H1 (cell line): Measurements from ENCODE around the gene ZFP36L1. TPM values are rescaled to one million over a fixed set of nuclear protein-coding genes. Genes with fewer than 3 reads are reported as not detected.
A peak's percentile ranks its signal among the peaks of the same experiment; 100 is the strongest.

Experiments used
- CTCF ChIA-PET: fragments of 300-600 bp; sonication (Branson Sonifier 250); formaldehyde crosslinking; loops from one replicate; lab custom pipeline; 2021; ENCODE audit not compliant: partially characterized antibody; lab: Charles Lee
- POLR2A ChIA-PET: fragments of 300-600 bp; sonication (Branson Sonifier 250); formaldehyde crosslinking; loops from one replicate; lab custom pipeline; 2021; ENCODE audit warnings: inconsistent platforms; ENCODE audit not compliant: partially characterized antibody; lab: Charles Lee
- DNase-seq, 2 experiments: peaks; one replicate each; pipeline versions ENCODE4 v3.0.0 to v3.0.0-alpha.2; 2010 to 2022; ENCODE audit warnings: low spot score in 2 of 2, low read depth in 1 of 2, mixed read lengths in 1 of 2
- FAIRE-seq: peaks from 2 replicates; lab custom pipeline; 2011; peaks lifted over from hg19 to GRCh38; lab: Jason Lieb, UNC
- H2AFZ ChIP-seq: 2 replicates; pipeline ENCODE4 v1.8.1; 2012; ENCODE audit warnings: low read length, inconsistent platforms
- H2AK5ac ChIP-seq: 2 replicates; pipeline ENCODE4 v1.6.1; 2013; ENCODE audit warnings: low read depth, low read length
- H2BK120ac ChIP-seq: replicated peaks from 2 replicates; pipeline ENCODE3; 2013; ENCODE audit warnings: low read depth, low read length, inconsistent platforms
- H2BK12ac ChIP-seq: 2 replicates; pipeline ENCODE4 v1.6.1; 2013; ENCODE audit warnings: low read depth, low read length
- H2BK15ac ChIP-seq: 2 replicates; pipeline ENCODE4 v1.6.1; 2013; ENCODE audit warnings: low read length
- H2BK20ac ChIP-seq: 2 replicates; pipeline ENCODE4 v1.6.1; 2013; ENCODE audit warnings: low read length
- H2BK5ac ChIP-seq: 2 replicates; pipeline ENCODE4 v1.6.1; 2013; ENCODE audit warnings: low read depth, low read length
- H3K14ac ChIP-seq: 2 replicates; pipeline ENCODE4 v1.6.1; 2013; ENCODE audit warnings: inconsistent platforms; ENCODE audit not compliant: insufficient read length
- H3K18ac ChIP-seq: 2 replicates; pipeline ENCODE4 v1.6.1; 2013; ENCODE audit warnings: low read length; ENCODE audit errors: extremely low read depth
- H3K23ac ChIP-seq: 2 replicates; pipeline ENCODE4 v1.6.1; 2013; ENCODE audit warnings: inconsistent platforms; ENCODE audit not compliant: insufficient read length
- H3K23me2 ChIP-seq: 2 replicates; pipeline ENCODE4 v1.6.1; 2013; ENCODE audit warnings: low read depth, low read length
- H3K27ac ChIP-seq: 2 replicates; pipeline ENCODE4 v1.6.1; 2011; ENCODE audit warnings: low read depth, low read length, inconsistent platforms
- H3K27me3 ChIP-seq, 4 experiments: replicated peaks in 1 of 4; 1 replicate in 1 of 4; 2 replicates in 3 of 4; pipeline versions ENCODE4 v1.6.1 to v1.8.1; 2011 to 2013; ENCODE audit warnings: low read length in 3 of 4, mild to moderate bottlenecking in 3 of 4, inconsistent platforms in 2 of 4, mixed read lengths in 2 of 4, moderate library complexity in 1 of 4; ENCODE audit not compliant: control insufficient read depth in 3 of 4, insufficient read depth in 3 of 4; ENCODE audit errors: extremely low read depth in 1 of 4
- H3K36me3 ChIP-seq, 4 experiments: 2 replicates each; pipeline versions ENCODE4 v1.6.1 to v1.8.1; 2011 to 2013; ENCODE audit warnings: mild to moderate bottlenecking in 4 of 4, low read length in 3 of 4, moderate library complexity in 2 of 4, control low read depth in 1 of 4, inconsistent platforms in 1 of 4; ENCODE audit not compliant: insufficient read depth in 4 of 4, control insufficient read depth in 2 of 4
- H3K4ac ChIP-seq: replicated peaks from 2 replicates; pipeline ENCODE3; 2013; ENCODE audit warnings: low read length, low read depth, mixed read lengths, inconsistent platforms; ENCODE audit not compliant: insufficient read length
- H3K4me1 ChIP-seq, 4 experiments: replicated peaks in 1 of 4; 1 replicate in 1 of 4; 2 replicates in 3 of 4; pipeline versions ENCODE4 v1.6.1 to v1.8.1; 2011 to 2013; ENCODE audit warnings: low read length in 3 of 4, inconsistent platforms in 2 of 4, mixed read lengths in 1 of 4; ENCODE audit not compliant: insufficient read depth in 4 of 4, control insufficient read depth in 3 of 4
- H3K4me2 ChIP-seq, 2 experiments: 2 replicates each; pipeline versions ENCODE4 v1.6.1 to v1.8.1; 2011 to 2013; ENCODE audit warnings: low read depth in 2 of 2, low read length in 2 of 2, control low read depth in 1 of 2, inconsistent platforms in 1 of 2, mild to moderate bottlenecking in 1 of 2; ENCODE audit not compliant: insufficient read depth in 1 of 2
- H3K4me3 ChIP-seq, 4 experiments: fragments of 200-600, 300-600 bp in 1 of 4; sonication (generic), shearing (Covaris generic), sonication (Bioruptor Twin) in 1 of 4; 2 replicates each; pipeline versions ENCODE4 v1.5.1 to v1.8.1; 2011 to 2016; ENCODE audit warnings: low read length in 4 of 4, low read depth in 3 of 4, control low read depth in 2 of 4, inconsistent platforms in 2 of 4, mild to moderate bottlenecking in 2 of 4, mixed read lengths in 1 of 4, moderate library complexity in 1 of 4; ENCODE audit not compliant: insufficient read depth in 2 of 4; ENCODE audit errors: extremely low read depth in 1 of 4
- H3K56ac ChIP-seq: replicated peaks from 2 replicates; pipeline ENCODE3; 2013; ENCODE audit warnings: low read depth, mild to moderate bottlenecking, mixed read lengths, low read length, inconsistent platforms; ENCODE audit not compliant: insufficient read length
- H3K79me1 ChIP-seq: 2 replicates; pipeline ENCODE4 v1.6.1; 2013; ENCODE audit warnings: low read depth, low read length, control low read depth
- H3K79me2 ChIP-seq, 2 experiments: 2 replicates each; pipeline versions ENCODE4 v1.6.1 to v1.8.1; 2012 to 2013; ENCODE audit warnings: low read length in 2 of 2, mild to moderate bottlenecking in 2 of 2, inconsistent platforms in 1 of 2; ENCODE audit not compliant: insufficient read depth in 2 of 2, control insufficient read depth in 1 of 2
- H3K9ac ChIP-seq, 4 experiments: replicated peaks in 1 of 4; 1 replicate in 1 of 4; 2 replicates in 3 of 4; pipeline versions ENCODE4 v1.6.1 to v1.8.1; 2011 to 2013; ENCODE audit warnings: low read depth in 3 of 4, low read length in 3 of 4, control low read depth in 2 of 4, mild to moderate bottlenecking in 2 of 4, moderate library complexity in 2 of 4, inconsistent platforms in 1 of 4; ENCODE audit errors: extremely low read depth in 1 of 4
- H3K9me3 ChIP-seq, 2 experiments: 2 replicates each; pipeline versions ENCODE4 v1.6.1 to v1.8.1; 2012 to 2013; ENCODE audit warnings: mild to moderate bottlenecking in 2 of 2, moderate library complexity in 2 of 2, control low read depth in 1 of 2, inconsistent platforms in 1 of 2, low read depth in 1 of 2, low read length in 1 of 2, mixed read lengths in 1 of 2; ENCODE audit not compliant: insufficient read depth in 2 of 2
- H4K20me1 ChIP-seq, 2 experiments: replicated peaks in 1 of 2; 2 replicates each; pipeline versions ENCODE3 to v1.8.1; 2011 to 2013; ENCODE audit warnings: inconsistent platforms in 2 of 2, low read length in 2 of 2, mild to moderate bottlenecking in 1 of 2; ENCODE audit not compliant: insufficient read depth in 2 of 2, control insufficient read depth in 1 of 2
- H4K5ac ChIP-seq: 2 replicates; pipeline ENCODE4 v1.6.1; 2013; ENCODE audit warnings: low read length, low read depth, mixed read lengths, inconsistent platforms; ENCODE audit not compliant: insufficient read length
- H4K8ac ChIP-seq: 2 replicates; pipeline ENCODE4 v1.8.0; 2013; ENCODE audit warnings: mild to moderate bottlenecking, moderate library complexity, low read length, inconsistent platforms; ENCODE audit not compliant: insufficient read depth; ENCODE audit errors: extremely low read depth
- H4K91ac ChIP-seq: replicated peaks from 2 replicates; pipeline ENCODE3; 2013; ENCODE audit warnings: low read length, mixed read lengths, inconsistent platforms; ENCODE audit not compliant: insufficient read length
- CEBPB ChIP-seq: IDR thresholded peaks from 2 replicates; pipeline ENCODE4 v1.6.1; 2012; ENCODE audit warnings: low read depth, low read length
- EP300 ChIP-seq, 2 experiments: IDR thresholded peaks; 1 replicate in 1 of 2; 2 replicates in 1 of 2; pipeline ENCODE4 v1.6.1; 2011 to 2012; ENCODE audit warnings: low read depth in 2 of 2, low read length in 2 of 2, mild to moderate bottlenecking in 2 of 2, borderline replicate concordance in 1 of 2, inconsistent platforms in 1 of 2, moderate library complexity in 1 of 2
- HDAC2 ChIP-seq, 2 experiments: fragments of 300-600 bp in 1 of 2; sonication (generic) in 1 of 2; IDR thresholded peaks; 2 replicates each; pipeline ENCODE4 v1.6.1; 2011 to 2012; ENCODE audit warnings: low read depth in 2 of 2, low read length in 2 of 2, mild to moderate bottlenecking in 2 of 2, moderate library complexity in 2 of 2, borderline replicate concordance in 1 of 2, inconsistent platforms in 1 of 2
- JUN ChIP-seq: IDR thresholded peaks from 2 replicates; pipeline ENCODE4 v1.6.1; 2011; ENCODE audit warnings: low read depth, mild to moderate bottlenecking, improper control_type of control experiment, low read length
- KDM4A ChIP-seq: IDR thresholded peaks from one replicate; pipeline ENCODE4 v1.7.1; 2012; ENCODE audit warnings: low read depth, mild to moderate bottlenecking, moderate library complexity, low read length, inconsistent platforms; ENCODE audit not compliant: severe bottlenecking
- NRF1 ChIP-seq: IDR thresholded peaks from 2 replicates; pipeline ENCODE4 v1.6.1; 2011; ENCODE audit warnings: mild to moderate bottlenecking, low read depth, low read length, improper control_type of control experiment
- POLR2A ChIP-seq, 2 experiments: IDR thresholded peaks; 1 replicate in 1 of 2; 2 replicates in 1 of 2; pipeline ENCODE4 v1.6.1; 2011; ENCODE audit warnings: low read depth in 2 of 2, low read length in 2 of 2, mild to moderate bottlenecking in 2 of 2; ENCODE audit errors: control extremely low read depth in 1 of 2
- RFX5 ChIP-seq: IDR thresholded peaks from 2 replicates; pipeline ENCODE4 v1.6.1; 2011; ENCODE audit warnings: low read depth, low read length, improper control_type of control experiment, borderline replicate concordance
- TBP ChIP-seq: IDR thresholded peaks from 2 replicates; pipeline ENCODE4 v1.6.1; 2011; ENCODE audit warnings: low read depth, low read length, improper control_type of control experiment
- WGBS, 2 experiments: shearing (Covaris generic) in 1 of 2; methylation state at CpG; one replicate each; pipeline versions ENCODE4 v1.1.6 to v1.1.7; 2013 to 2015; ENCODE audit warnings: low lambda C conversion rate in 2 of 2, mixed read lengths in 2 of 2, inconsistent platforms in 1 of 2, low coverage in 1 of 2, missing lambda C conversion rate in 1 of 2; ENCODE audit not compliant: insufficient replicate concordance in 2 of 2, insufficient coverage in 1 of 2, insufficient read length in 1 of 2; ENCODE audit errors: extremely low coverage in 1 of 2, missing lambda C conversion rate in 1 of 2; 5-methylcytosine and 5-hydroxymethylcytosine counted together
- polyA plus RNA-seq, 7 experiments: library from polyadenylated mRNA; depleted of rRNA in 3 of 7; stranded (reverse) in 5 of 7; unstranded in 2 of 7; fragments of >200 nt in 5 of 7; fragments of 200-250 nt in 2 of 7; gene quantifications; 1 replicate in 5 of 7; 2 replicates in 1 of 7; 4 replicates in 1 of 7; pipeline versions ENCODE4 v1.2.1 to v1.2.3, GENCODE V29; 2011 to 2013; ENCODE audit warnings: missing spikeins in 2 of 7, mixed read lengths in 2 of 7
- total RNA-seq: library from RNA; stranded (reverse); fragmentation: NEBNext Ultra II Directional; extraction: Animal tissue kit (Norgen Biotek cat#: 25700); gene quantifications from 2 replicates; pipeline ENCODE4 v1.2.1, GENCODE V29; 2021
- TF ChIP-seq, protein P1 (sequence below): IDR thresholded peaks from 2 replicates; pipeline ENCODE4 v1.6.1; 2012; ENCODE audit warnings: low read length, inconsistent platforms

Gene ZFP36L1
- total and polyA plus RNA-seq, 2 of the 8 experiments (the other 6 are each of a cell fraction or from before 2014, with no cell fraction given): 80.4 to 132 TPM

GRCh38 chr14:68774771-68775613, 17.9 kb downstream of the ZFP36L1 start:
- no peak overlapping the region for H3K4me3 ChIP-seq
- peak overlapping the region; percentile 30; the same call in 1 of the 2 replicates for H2BK12ac ChIP-seq
- H3K56ac ChIP-seq: no peak overlapping the region
- no peak overlapping the region for H3K18ac ChIP-seq
- no peaks in the 10 kb centered on the region; a peak in 1 of 7 replicates for H3K4me1 ChIP-seq
- no peaks in the 10 kb centered on the region for H3K79me1 ChIP-seq
- no peak for FAIRE-seq
- H4K20me1 ChIP-seq: no peaks in the 10 kb centered on the region
- H3K14ac ChIP-seq: no peak overlapping the region
- POLR2A ChIA-PET: interaction anchor here (1.7 to 19.6 kb wide), 2 partner anchors 14 to 42 kb away, joined by 4 to 197 read pairs; partner anchors contain the start of gene ZFP36L1
- no peak overlapping the region for H4K8ac ChIP-seq
- H4K91ac ChIP-seq: no peak overlapping the region
- no peak overlapping the region for H3K23ac ChIP-seq
- CTCF ChIA-PET: interaction anchor here (0.8 to 4.1 kb wide), 28 partner anchors 8 to 1206 kb away, joined by 3 to 31 read pairs (median 4); no protein-coding TSS in a partner anchor
- no peak overlapping the region for H2BK5ac ChIP-seq
- no peaks in the 10 kb centered on the region; a peak in 1 of 8 replicates for H3K36me3 ChIP-seq
- H3K79me2 ChIP-seq: no peaks in the 10 kb centered on the region
- 87% methylated on average over 4 of the region's 4 CpGs; no CpG with 5 or more reads in 1 of the 2 experiments for WGBS, 2 experiments
- no peaks in the 10 kb centered on the region for H3K23me2 ChIP-seq
- H2AFZ ChIP-seq: no peak overlapping the region
- H3K4ac ChIP-seq: no peak overlapping the region
- no peaks in the 10 kb centered on the region for H3K9me3 ChIP-seq
- H2BK120ac ChIP-seq: no peak overlapping the region
- H3K4me2 ChIP-seq: no peak overlapping the region
- no peak for DNase-seq
- H2BK15ac ChIP-seq: no peak overlapping the region
- no peak overlapping the region for H3K27ac ChIP-seq
- H2AK5ac ChIP-seq: no peak overlapping the region
- no peak overlapping the region for H3K9ac ChIP-seq
- no peak overlapping the region for H2BK20ac ChIP-seq
- H4K5ac ChIP-seq: no peak overlapping the region
- no peaks in the 10 kb centered on the region for H3K27me3 ChIP-seq
- TF ChIP-seq, protein P1, sequence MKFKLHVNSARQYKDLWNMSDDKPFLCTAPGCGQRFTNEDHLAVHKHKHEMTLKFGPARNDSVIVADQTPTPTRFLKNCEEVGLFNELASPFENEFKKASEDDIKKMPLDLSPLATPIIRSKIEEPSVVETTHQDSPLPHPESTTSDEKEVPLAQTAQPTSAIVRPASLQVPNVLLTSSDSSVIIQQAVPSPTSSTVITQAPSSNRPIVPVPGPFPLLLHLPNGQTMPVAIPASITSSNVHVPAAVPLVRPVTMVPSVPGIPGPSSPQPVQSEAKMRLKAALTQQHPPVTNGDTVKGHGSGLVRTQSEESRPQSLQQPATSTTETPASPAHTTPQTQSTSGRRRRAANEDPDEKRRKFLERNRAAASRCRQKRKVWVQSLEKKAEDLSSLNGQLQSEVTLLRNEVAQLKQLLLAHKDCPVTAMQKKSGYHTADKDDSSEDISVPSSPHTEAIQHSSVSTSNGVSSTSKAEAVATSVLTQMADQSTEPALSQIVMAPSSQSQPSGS: no peak
- TF ChIP-seq CEBPB: no peak
- TF ChIP-seq TBP: no peak
- no peak for TF ChIP-seq EP300 (IDR thresholded peaks at IDR 0.05; ENCODE audit: borderline replicate concordance in 1 of 2, low read depth in 2 of 2, low read length in 2 of 2)
- no peak for TF ChIP-seq NRF1
- no peak for TF ChIP-seq KDM4A
- TF ChIP-seq HDAC2 (IDR thresholded peaks at IDR 0.05; ENCODE audit: borderline replicate concordance in 1 of 2, low read depth in 2 of 2, low read length in 2 of 2): no peak
- no peak for TF ChIP-seq RFX5
- TF ChIP-seq POLR2A (IDR thresholded peaks at IDR 0.05; ENCODE audit: control extremely low read depth in 1 of 2, low read depth in 2 of 2, low read length in 2 of 2): no peak
- TF ChIP-seq JUN: no peak
